Fibroblast of villous mesenchyme (primary cell): Measurements from ENCODE around the gene SOX15. TPM values are rescaled to one million over a fixed set of nuclear protein-coding genes. Genes with fewer than 3 reads are reported as not detected.
"Not testable (repeated sequence)": the region's sequence is repeated elsewhere in the genome, so short reads cannot be mapped to it uniquely, and the experiment has no call there.

Source experiments
- DNase-seq: peaks from one replicate; pipeline ENCODE4 v3.0.0-alpha.2; 2010; ENCODE audit warnings: low read depth
- H3K4me3 ChIP-seq: 2 replicates; pipeline ENCODE4 v1.5.1; 2011; ENCODE audit warnings: low read depth, mild to moderate bottlenecking, low read length
- total RNA-seq: library from RNA; depleted of rRNA; stranded (reverse); fragments of >200 nt; gene quantifications from 2 replicates; pipeline ENCODE4 v1.2.3, GENCODE V29; 2012
- TF ChIP-seq, protein P1 (sequence below): IDR thresholded peaks from 2 replicates; pipeline ENCODE4 v1.5.1; 2012; ENCODE audit warnings: low read depth, mild to moderate bottlenecking, low read length; ENCODE audit not compliant: insufficient read depth

Gene SOX15
- total RNA-seq, 1 donor: under 0.01 TPM

DNA sequence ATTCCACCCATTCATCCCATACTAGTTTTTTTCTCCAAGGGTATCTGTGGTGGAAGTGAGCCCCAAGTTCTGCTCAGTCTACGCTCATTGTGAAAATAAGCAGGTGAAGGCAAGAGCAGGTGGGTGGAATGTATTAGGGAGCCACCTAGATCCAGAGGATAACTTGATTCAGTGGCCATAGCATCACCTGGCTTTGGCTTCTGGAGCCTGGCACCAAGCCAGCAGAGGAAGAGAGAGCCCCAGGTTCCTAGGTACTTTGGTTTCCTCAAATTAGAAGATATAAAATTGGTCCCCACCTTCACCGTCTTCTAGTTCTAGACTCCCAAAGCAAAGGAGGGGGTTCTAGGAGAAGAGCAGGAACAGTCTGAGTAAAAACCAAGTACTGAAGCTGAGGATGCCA is 20.7 kb upstream of the SOX15 start:
- H3K4me3 ChIP-seq: no peak overlapping the region
- no peak for DNase-seq
- TF ChIP-seq, protein P1, sequence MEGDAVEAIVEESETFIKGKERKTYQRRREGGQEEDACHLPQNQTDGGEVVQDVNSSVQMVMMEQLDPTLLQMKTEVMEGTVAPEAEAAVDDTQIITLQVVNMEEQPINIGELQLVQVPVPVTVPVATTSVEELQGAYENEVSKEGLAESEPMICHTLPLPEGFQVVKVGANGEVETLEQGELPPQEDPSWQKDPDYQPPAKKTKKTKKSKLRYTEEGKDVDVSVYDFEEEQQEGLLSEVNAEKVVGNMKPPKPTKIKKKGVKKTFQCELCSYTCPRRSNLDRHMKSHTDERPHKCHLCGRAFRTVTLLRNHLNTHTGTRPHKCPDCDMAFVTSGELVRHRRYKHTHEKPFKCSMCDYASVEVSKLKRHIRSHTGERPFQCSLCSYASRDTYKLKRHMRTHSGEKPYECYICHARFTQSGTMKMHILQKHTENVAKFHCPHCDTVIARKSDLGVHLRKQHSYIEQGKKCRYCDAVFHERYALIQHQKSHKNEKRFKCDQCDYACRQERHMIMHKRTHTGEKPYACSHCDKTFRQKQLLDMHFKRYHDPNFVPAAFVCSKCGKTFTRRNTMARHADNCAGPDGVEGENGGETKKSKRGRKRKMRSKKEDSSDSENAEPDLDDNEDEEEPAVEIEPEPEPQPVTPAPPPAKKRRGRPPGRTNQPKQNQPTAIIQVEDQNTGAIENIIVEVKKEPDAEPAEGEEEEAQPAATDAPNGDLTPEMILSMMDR: no peak

DNA sequence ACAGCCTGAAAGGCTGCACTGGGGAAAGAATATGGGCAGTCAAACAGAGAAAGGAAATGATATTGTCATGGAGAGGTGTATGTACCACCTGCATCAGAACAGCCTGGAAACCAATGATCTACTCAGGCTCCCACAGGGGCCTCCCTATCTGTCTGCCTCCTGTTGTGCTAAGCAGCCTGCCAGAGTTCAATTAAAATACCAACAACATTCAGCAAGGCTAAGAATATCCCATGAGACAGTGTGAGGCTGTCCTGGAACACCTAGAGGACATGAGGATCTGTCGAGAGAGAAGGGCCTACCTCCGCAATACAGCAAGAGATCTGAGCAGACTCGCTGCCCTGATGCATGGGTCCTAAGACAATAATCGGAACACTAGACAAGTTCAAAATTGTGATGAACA is 16.4 kb upstream of the SOX15 start:
- DNase-seq: no peak
- TF ChIP-seq, protein P1: no peak
- no peak overlapping the region for H3K4me3 ChIP-seq

DNA sequence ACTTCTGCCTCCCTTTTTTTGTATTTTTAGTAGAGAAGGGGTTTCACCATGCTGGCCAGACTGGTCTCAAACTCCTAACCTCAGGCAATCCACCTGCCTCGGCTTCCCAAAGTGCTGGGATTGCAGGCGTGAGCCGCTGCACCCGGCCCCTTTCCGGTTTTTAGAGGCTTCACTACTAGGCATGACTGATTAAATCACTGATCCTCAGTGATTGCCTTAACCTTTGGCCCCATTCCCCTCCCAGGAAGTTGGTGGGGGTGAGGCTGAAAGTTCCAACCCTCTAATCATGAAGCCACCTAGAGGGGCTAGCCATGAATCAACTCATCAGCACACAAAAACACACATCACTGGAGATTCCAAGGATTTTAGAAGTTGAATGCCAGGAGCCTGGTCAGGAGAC is 7.7 kb upstream of the SOX15 start:
- H3K4me3 ChIP-seq, DNase-seq: not testable (repeated sequence)

DNA sequence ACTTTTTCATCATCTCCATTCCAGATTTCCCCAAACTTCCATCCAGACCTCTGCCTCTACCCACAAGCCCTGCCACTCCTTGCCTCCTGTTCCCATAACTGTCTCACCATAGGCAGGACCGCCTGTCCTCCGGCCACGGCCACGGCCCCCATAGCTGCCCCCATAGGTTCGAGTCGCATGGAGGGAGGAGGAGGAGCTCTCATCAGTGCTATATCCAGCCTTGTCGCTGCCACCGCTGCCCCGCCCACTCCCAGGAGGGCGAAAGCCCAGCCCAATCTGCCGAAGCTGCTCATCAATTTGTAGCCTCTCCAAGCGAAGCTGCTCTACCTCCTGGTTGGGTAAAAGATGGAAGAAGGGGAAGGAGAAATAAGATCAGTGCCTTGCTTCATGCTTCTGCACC is 3.4 kb upstream of the SOX15 start:
- TF ChIP-seq, protein P1: no peak
- no peak for DNase-seq
- no peak overlapping the region for H3K4me3 ChIP-seq

DNA sequence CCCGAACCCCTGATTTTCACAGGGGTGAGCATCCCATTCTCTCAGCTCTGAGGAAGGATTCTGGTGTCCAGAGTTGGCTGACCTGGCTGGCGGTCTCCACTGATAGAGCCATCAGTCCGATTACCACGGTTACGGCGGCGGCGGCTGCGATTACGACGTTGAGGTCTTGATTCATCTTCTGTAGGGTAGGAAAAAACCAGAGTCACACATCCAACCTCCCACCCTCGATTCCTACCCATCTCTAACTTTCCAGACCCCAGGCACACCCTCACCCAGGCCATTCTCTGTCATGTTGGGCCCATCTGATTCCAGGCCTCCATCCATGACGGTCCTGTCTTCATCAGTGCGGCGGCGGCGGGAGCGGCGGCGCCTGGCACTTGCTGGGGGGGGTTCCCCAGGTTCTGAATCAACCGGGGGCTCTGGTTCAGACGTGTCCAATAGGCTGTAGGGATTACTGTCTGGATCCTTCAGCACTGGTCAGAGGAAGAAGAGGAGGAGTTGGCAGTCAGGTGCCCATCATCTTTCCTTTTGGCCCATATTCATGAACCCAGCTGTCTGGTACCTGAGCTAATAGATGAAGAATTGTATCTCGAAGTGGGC is 2.6 kb upstream of the SOX15 start:
- no peak overlapping the region for H3K4me3 ChIP-seq
- TF ChIP-seq, protein P1: no peak
- no peak for DNase-seq

DNA sequence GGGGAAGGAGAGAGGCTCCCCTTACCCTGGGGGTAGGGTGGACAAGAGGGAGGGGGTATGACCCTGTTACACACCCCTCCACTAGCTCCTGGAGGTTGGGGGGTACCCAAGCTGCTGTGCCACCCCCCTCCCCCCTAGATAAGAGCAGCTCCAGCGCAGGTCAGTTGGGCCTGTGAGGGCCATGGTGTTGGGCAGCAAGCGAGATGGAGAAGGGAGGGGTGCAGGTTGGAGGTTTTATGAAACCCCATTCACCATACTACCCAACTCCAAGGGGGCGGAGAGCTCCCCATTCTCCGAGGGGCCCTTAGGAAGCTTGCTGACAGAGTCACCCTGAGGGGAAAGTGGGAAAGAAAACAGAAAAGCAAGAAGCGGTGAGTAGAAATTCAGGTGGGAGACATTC is 1.7 kb upstream of the SOX15 start:
- DNase-seq: no peak
- H3K4me3 ChIP-seq: no peak overlapping the region
- TF ChIP-seq, protein P1: no peak

DNA sequence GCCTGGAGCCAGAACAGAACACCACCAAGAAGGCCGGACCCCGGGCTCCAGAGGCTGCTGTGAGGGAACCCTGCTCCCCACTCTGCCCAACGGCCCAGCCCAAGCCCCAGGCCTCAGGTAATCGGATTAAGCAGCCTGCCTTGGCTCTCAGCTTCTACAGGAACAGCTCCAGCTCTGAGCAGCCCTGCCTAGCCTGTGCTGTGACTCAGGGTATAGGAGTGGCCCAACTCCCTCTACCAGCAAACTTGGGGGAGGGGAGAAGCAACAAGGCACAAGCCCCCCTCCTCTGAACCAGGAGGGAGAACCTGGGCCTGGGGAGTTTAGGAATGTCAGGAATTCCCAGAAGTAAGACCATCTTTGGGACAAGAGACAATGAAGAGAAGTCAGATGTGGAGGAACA is 849 bp upstream of the SOX15 start:
- DNase-seq: peak; percentile 34
- TF ChIP-seq, protein P1: no peak
- no peak overlapping the region for H3K4me3 ChIP-seq
